GM12878 (cell line): Measurements from ENCODE around the gene MPP2.

ENCODE experiments used
- CEBPB ChIP-seq, 2 experiments: fragments of 150-350 bp in 1 of 2; IDR thresholded peaks; 2 replicates each; pipeline ENCODE4 v1.6.1; 2012 to 2014; ENCODE audit warnings: low read depth in 2 of 2, low read length in 2 of 2, borderline replicate concordance in 1 of 2, inconsistent platforms in 1 of 2
- CHD4 ChIP-seq: fragments of 200-600 bp; sonication (generic); IDR thresholded peaks from 2 replicates; pipeline ENCODE4 v1.6.1; 2016; ENCODE audit warnings: mild to moderate bottlenecking
- CREB1 ChIP-seq: IDR thresholded peaks from 2 replicates; pipeline ENCODE4 v1.6.1; 2012; ENCODE audit warnings: low read depth, mild to moderate bottlenecking, inconsistent platforms
- FOS ChIP-seq: IDR thresholded peaks from 3 replicates; pipeline ENCODE4 v1.6.1; 2011; ENCODE audit warnings: borderline replicate concordance; ENCODE audit not compliant: insufficient read length; ENCODE audit errors: extremely low read depth
- KDM1A ChIP-seq: fragments of 200-600 bp; sonication (generic); IDR thresholded peaks from 2 replicates; pipeline ENCODE4 v1.6.1; 2016; ENCODE audit warnings: borderline replicate concordance
- POLR2A ChIP-seq: IDR thresholded peaks from 2 replicates; pipeline ENCODE4 v1.6.1; 2011; ENCODE audit warnings: low read depth, mild to moderate bottlenecking, low read length
- POLR2AphosphoS2 ChIP-seq: IDR thresholded peaks from 2 replicates; pipeline ENCODE4 v1.6.1; 2011; ENCODE audit warnings: low read depth, mild to moderate bottlenecking, low read length, improper control_type of control experiment, moderate library complexity
- RFX5 ChIP-seq: IDR thresholded peaks from 2 replicates; pipeline ENCODE4 v1.6.1; 2011; ENCODE audit warnings: low read depth, low read length, improper control_type of control experiment
- SP1 ChIP-seq: IDR thresholded peaks from one replicate; pipeline ENCODE4 v1.6.1; 2011; ENCODE audit warnings: low read depth, low read length
- SPI1 ChIP-seq: IDR thresholded peaks from 2 replicates; pipeline ENCODE4 v1.6.1; 2011; ENCODE audit warnings: low read depth, mild to moderate bottlenecking, low read length, moderate library complexity, borderline replicate concordance; ENCODE audit not compliant: insufficient read depth
- TF ChIP-seq, protein P1 (sequence below), 3 experiments: IDR thresholded peaks in 2 of 3; conservative IDR thresholded peaks in 1 of 3; 2 replicates each; pipeline ENCODE4 v1.5.1; 2011; ENCODE audit warnings: low read depth in 3 of 3, low read length in 3 of 3, mild to moderate bottlenecking in 3 of 3, control low read depth in 2 of 3, moderate library complexity in 2 of 3, inconsistent platforms in 1 of 3, mixed read lengths in 1 of 3; ENCODE audit not compliant: control insufficient read depth in 2 of 3, insufficient read depth in 1 of 3; ENCODE audit errors: extremely low read depth in 1 of 3

GRCh38 chr17:43856141-43856540 lies 51.2 kb downstream of the MPP2 start:
- TF ChIP-seq CHD4 (no peak), RFX5 (no peak), CEBPB (IDR thresholded peaks at IDR 0.05; ENCODE audit: borderline replicate concordance in 1 of 2, low read depth in 2 of 2, low read length in 2 of 2) (no peak), KDM1A (no peak), SP1 (no peak), POLR2AphosphoS2 (no peak), POLR2A (no peak), SPI1 (no peak), CREB1 (no peak), FOS (no peak)
- TF ChIP-seq, protein P1, sequence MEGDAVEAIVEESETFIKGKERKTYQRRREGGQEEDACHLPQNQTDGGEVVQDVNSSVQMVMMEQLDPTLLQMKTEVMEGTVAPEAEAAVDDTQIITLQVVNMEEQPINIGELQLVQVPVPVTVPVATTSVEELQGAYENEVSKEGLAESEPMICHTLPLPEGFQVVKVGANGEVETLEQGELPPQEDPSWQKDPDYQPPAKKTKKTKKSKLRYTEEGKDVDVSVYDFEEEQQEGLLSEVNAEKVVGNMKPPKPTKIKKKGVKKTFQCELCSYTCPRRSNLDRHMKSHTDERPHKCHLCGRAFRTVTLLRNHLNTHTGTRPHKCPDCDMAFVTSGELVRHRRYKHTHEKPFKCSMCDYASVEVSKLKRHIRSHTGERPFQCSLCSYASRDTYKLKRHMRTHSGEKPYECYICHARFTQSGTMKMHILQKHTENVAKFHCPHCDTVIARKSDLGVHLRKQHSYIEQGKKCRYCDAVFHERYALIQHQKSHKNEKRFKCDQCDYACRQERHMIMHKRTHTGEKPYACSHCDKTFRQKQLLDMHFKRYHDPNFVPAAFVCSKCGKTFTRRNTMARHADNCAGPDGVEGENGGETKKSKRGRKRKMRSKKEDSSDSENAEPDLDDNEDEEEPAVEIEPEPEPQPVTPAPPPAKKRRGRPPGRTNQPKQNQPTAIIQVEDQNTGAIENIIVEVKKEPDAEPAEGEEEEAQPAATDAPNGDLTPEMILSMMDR (IDR thresholded peaks at IDR 0.05 in 2 of 3, conservative IDR thresholded peaks at IDR 0.05 in 1 of 3; ENCODE audit: control insufficient read depth in 2 of 3, extremely low read depth in 1 of 3, insufficient read depth in 1 of 3, low read depth in 3 of 3, low read length in 3 of 3), result no peak
